Left ventricle myocardium superior (tissue), 1 donor: ENCODE results near the gene ACKR4. TPM values are rescaled to one million over a fixed set of nuclear protein-coding genes. Genes with fewer than 3 reads are reported as not detected.
A peak's percentile ranks its signal among the peaks of the same experiment; 100 is the strongest.
"Not testable (repeated sequence)": the region's sequence is repeated elsewhere in the genome, so short reads cannot be mapped to it uniquely, and the experiment has no call there.

Experiments used
- ATAC-seq: fragments of 200-7000 bp; cut with Tn5 transposase; one replicate; pipeline ENCODE4 v1.9.1; 2020; ENCODE audit warnings: mild to moderate bottlenecking, moderate library complexity
- DNase-seq: peaks from one replicate; pipeline ENCODE4 v3.0.0-alpha.2; 2020
- intact Hi-C: fragments of 100-400 bp; cut with micrococcal nuclease; formaldehyde crosslinking; loops from one replicate; pipeline ENCODE4 v1.11.0; 2022
- total RNA-seq: library from RNA; stranded (reverse); fragmentation: NEBNext Ultra II Directional; extraction: Animal tissue kit (Norgen Biotek cat#: 25700); gene quantifications from one replicate; pipeline ENCODE4 v1.2.1, GENCODE V29; 2021
- donor health status: DM: no; HTN: yes; CAD: no; lungs with severe emphysema.

The ACKR4 gene
- total RNA-seq, 1 donor from 2014 or later = 1.4 TPM

- DNase-seq = no peak
- ATAC-seq = no peak
- intact Hi-C loops = no loop called here
Observed at GRCh38 chr3:132630612-132631011, 33.5 kb downstream of the ACKR4 start.

- DNase-seq (no peak), ATAC-seq (peak; percentile 97)
- intact Hi-C loops = no loop called here
Observed at GRCh38 chr3:132635052-132635451, 38.0 kb downstream of the ACKR4 start.

GRCh38 chr3:132637590-132637989 is 40.5 kb downstream of the ACKR4 start:
- DNase-seq (no peak), ATAC-seq (no peak)
- intact Hi-C loops = no loop called here

GRCh38 chr3:132638706-132639105 is 41.6 kb downstream of the ACKR4 start:
- ATAC-seq = no peak

GRCh38 chr3:132641427-132641826 is 44.4 kb downstream of the ACKR4 start:
- intact Hi-C loops, ATAC-seq, DNase-seq: not testable (repeated sequence)

More at GRCh38 chr3:132638706-132639105, 41.6 kb downstream of the ACKR4 start:
- no peak for DNase-seq
- intact Hi-C loops = no loop called here

- ATAC-seq (peak; percentile 61), DNase-seq (no peak)
- intact Hi-C loops = loop anchor here (2.0 kb wide), 1 partner anchor 105 kb away; no protein-coding TSS in a partner anchor
Observed at GRCh38 chr3:132641837-132642538, 44.9 kb downstream of the ACKR4 start.

GRCh38 chr3:132642539-132642847 is 45.4 kb downstream of the ACKR4 start:
- DNase-seq = no peak
- ATAC-seq = no peak
- intact Hi-C loops = loop anchor here (2.0 kb wide), 1 partner anchor 106 kb away; no protein-coding TSS in a partner anchor

- ATAC-seq (no peak), DNase-seq (no peak)
- intact Hi-C loops = loop anchor here (2.0 kb wide), 1 partner anchor 107 kb away; no protein-coding TSS in a partner anchor
Observed at GRCh38 chr3:132643366-132643765, 46.3 kb downstream of the ACKR4 start.

GRCh38 chr3:132645058-132645457 is 48.0 kb downstream of the ACKR4 start:
- ATAC-seq (no peak), DNase-seq (no peak)
- intact Hi-C loops = no loop called here

GRCh38 chr3:132650153-132650552 is 53.1 kb downstream of the ACKR4 start:
- DNase-seq (no peak), ATAC-seq (no peak)
- intact Hi-C loops = no loop called here

Other genes with a start within 250 kb of the ACKR4 start
- 30.3 TPM for gene DNAJC13, start 179.8 kb upstream of the ACKR4 start, total RNA-seq
- gene ACAD11, start 62.5 kb downstream of the ACKR4 start, total RNA-seq = 16.8 TPM
- 38.3 TPM for gene UBA5, start 63.1 kb downstream of the ACKR4 start, total RNA-seq
- 9.2 TPM for gene NPHP3, start 125.1 kb downstream of the ACKR4 start, total RNA-seq